Heart right ventricle (tissue), 16 donors: ENCODE measurements around the gene CISTR. TPM values are rescaled to one million over a fixed set of nuclear protein-coding genes. Genes with fewer than 3 reads are reported as not detected.

Experiments
- ATAC-seq, 8 donors: fragments of 200-7000 bp; cut with Tn5 transposase; one replicate each; pipeline ENCODE4 v1.9.1; 2020; ENCODE audit warnings: mild to moderate bottlenecking in 8 of 8, moderate library complexity in 8 of 8, moderate number of reproducible peaks in 1 of 8
- DNase-seq, 2 donors: peaks; one replicate each; pipeline ENCODE4 v3.0.0-alpha.2; 2020
- H3K27ac ChIP-seq, 10 donors: fragments of 200-600 bp; sonication (generic) in 2 of 10; one replicate each; pipeline versions ENCODE4 v1.5.0 to v1.8.0; 2020 to 2022; ENCODE audit warnings: mild to moderate bottlenecking in 3 of 10
- H3K27me3 ChIP-seq, 7 donors: fragments of 200-600 bp; one replicate each; pipeline ENCODE4 v1.8.0; 2021 to 2022; ENCODE audit warnings: mild to moderate bottlenecking in 2 of 7
- H3K36me3 ChIP-seq, 9 donors: fragments of 200-600 bp; sonication (generic) in 1 of 9; one replicate each; pipeline versions ENCODE4 v1.5.0 to v1.8.0; 2020 to 2022; ENCODE audit warnings: mild to moderate bottlenecking in 2 of 9
- H3K4me1 ChIP-seq, 9 donors: fragments of 200-600 bp; sonication (generic) in 1 of 9; one replicate each; pipeline versions ENCODE4 v1.5.0 to v1.8.0; 2020 to 2022; ENCODE audit warnings: mild to moderate bottlenecking in 4 of 9
- H3K4me3 ChIP-seq, 10 donors: fragments of 200-600 bp; sonication (generic) in 2 of 10; one replicate each; pipeline versions ENCODE4 v1.5.0 to v1.8.0; 2020 to 2022; ENCODE audit warnings: mild to moderate bottlenecking in 7 of 10, moderate library complexity in 2 of 10
- H3K9me3 ChIP-seq, 11 donors: fragments of 200-600 bp in 10 of 11; sonication (generic) in 2 of 11; one replicate each; pipeline versions ENCODE4 v1.5.0 to v1.8.0; 2013 to 2022; ENCODE audit warnings: mild to moderate bottlenecking in 2 of 11, control low read depth in 1 of 11, moderate library complexity in 1 of 11
- WGBS, 2 donors: extraction: QIAGEN DNeasy Blood & Tissue Kit; methylation state at CpG; one replicate each; pipeline ENCODE4 v1.1.7; 2013; ENCODE audit warnings: inconsistent platforms in 1 of 2; 5-methylcytosine and 5-hydroxymethylcytosine counted together
- intact Hi-C, 10 donors: fragments of 100-400 bp; cut with DNase I; formaldehyde crosslinking; loops; one replicate each; pipeline versions ENCODE4 v1.11.1 to v1.14.2; 2022
- polyA plus RNA-seq, 2 donors: library from polyadenylated mRNA; stranded (reverse); fragments of 200-250 nt; gene quantifications; one replicate each; pipeline ENCODE4 v1.2.3, GENCODE V29; 2013
- total RNA-seq, 10 donors: library from RNA; stranded (reverse); fragmentation: NEBNext Ultra II Directional in 3 of 10; extraction: Animal tissue kit (Norgen Biotek cat#: 25700) in 3 of 10; gene quantifications; one replicate each; pipeline versions ENCODE4 v1.2.1 to v1.2.4, GENCODE V29; 2021 to 2023
- TF ChIP-seq, protein P1 (sequence below), 9 donors: fragments of 200-600 bp; sonication (generic) in 2 of 9; IDR thresholded peaks; one replicate each; pipeline versions ENCODE4 v1.5.0 to v1.8.0; 2021 to 2022; ENCODE audit warnings: antibody characterized with exemption in 9 of 9, mild to moderate bottlenecking in 5 of 9, moderate library complexity in 1 of 9
- donor health status: Arrhythmogenic right ventricular cardiomyopathy.
- donor health status: ischemic (EF 13 %, LVEDD 7.1; RV severe dilation, severe dysfunction).
- donor health status: healthy with polysubstance abuse.
- donor health status: DM: no; HTN: yes; CAD: no.
- donor health status: DM: no; HTN: no; CAD: no.
- donor health status: ischemic (EF 25% LVEDD 6.9; RV normal size, moderate dysfunction).
- donor health status: ischemic (EF 25% LVEDD 5.7; RV mildly dilated, moderate dysfunction).
- donor health status: healthy.
- donor health status: DM: yes; HTN: yes; CAD: no.
- donor health status: Ischemic cardiomyopathy.
- donor health status: ischemic (EF 35%, LVEDD 5.7; RV mildly dilated, moderate dysfunction).
- donor health status: nonischemic (EF 11% LVEDD 7.7; RV severe dilation, severe dysfunction).
- donor health status: DM: yes; HTN: yes; CAD: no.
- donor health status: PGD.
- donor health status: ischemic (EF 29% LVEDD 5.4; RV normal size, mild dysfunction).
- donor health status: nonischemic (EF 23%, LVEDD 6.1; RV moderate dilation, normal function).

Gene CISTR
- total and polyA plus RNA-seq, 12 donors, result 0.16 to 3.6 (median 2.6) TPM; not detected in 1

GRCh38 chr12:53770281-53770680, 18.5 kb upstream of the CISTR start:
- Histone ChIP-seq H3K9me3 (no peaks in the 10 kb centered on the region), H3K4me3 (no peak overlapping the region), H3K27ac (no peak overlapping the region), H3K4me1 (peaks cover 0 to under 1% (median 0%) of the 10 kb centered on the region in 9 donors), H3K36me3 (no peaks in the 10 kb centered on the region), H3K27me3 (peaks cover 0 to 51% (median 43%) of the 10 kb centered on the region in 7 donors)
- intact Hi-C loops, result no loop called here
- TF ChIP-seq, protein P1, sequence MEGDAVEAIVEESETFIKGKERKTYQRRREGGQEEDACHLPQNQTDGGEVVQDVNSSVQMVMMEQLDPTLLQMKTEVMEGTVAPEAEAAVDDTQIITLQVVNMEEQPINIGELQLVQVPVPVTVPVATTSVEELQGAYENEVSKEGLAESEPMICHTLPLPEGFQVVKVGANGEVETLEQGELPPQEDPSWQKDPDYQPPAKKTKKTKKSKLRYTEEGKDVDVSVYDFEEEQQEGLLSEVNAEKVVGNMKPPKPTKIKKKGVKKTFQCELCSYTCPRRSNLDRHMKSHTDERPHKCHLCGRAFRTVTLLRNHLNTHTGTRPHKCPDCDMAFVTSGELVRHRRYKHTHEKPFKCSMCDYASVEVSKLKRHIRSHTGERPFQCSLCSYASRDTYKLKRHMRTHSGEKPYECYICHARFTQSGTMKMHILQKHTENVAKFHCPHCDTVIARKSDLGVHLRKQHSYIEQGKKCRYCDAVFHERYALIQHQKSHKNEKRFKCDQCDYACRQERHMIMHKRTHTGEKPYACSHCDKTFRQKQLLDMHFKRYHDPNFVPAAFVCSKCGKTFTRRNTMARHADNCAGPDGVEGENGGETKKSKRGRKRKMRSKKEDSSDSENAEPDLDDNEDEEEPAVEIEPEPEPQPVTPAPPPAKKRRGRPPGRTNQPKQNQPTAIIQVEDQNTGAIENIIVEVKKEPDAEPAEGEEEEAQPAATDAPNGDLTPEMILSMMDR (IDR thresholded peaks at IDR 0.05), result no peak
- no peak for ATAC-seq
- DNase-seq, result no peak

GRCh38 chr12:53768976-53769375, 17.2 kb upstream of the CISTR start:
- Histone ChIP-seq H3K4me3 (no peak overlapping the region), H3K9me3 (no peaks in the 10 kb centered on the region), H3K4me1 (no peaks in the 10 kb centered on the region), H3K27ac (no peak overlapping the region), H3K27me3 (peaks cover 0 to 62% (median 56%) of the 10 kb centered on the region in 7 donors), H3K36me3 (no peaks in the 10 kb centered on the region)
- DNase-seq (no peak), ATAC-seq (no peak)
- TF ChIP-seq, protein P1 (IDR thresholded peaks at IDR 0.05), result no peak
- intact Hi-C loops, result loop anchor here in 1 of 10 donors (10.0 kb wide), 1 partner anchor 436 kb away; no protein-coding TSS in a partner anchor
- WGBS, 2 donors, result 72 to 73% methylated on average over 5 of the region's 5 CpGs

DNA sequence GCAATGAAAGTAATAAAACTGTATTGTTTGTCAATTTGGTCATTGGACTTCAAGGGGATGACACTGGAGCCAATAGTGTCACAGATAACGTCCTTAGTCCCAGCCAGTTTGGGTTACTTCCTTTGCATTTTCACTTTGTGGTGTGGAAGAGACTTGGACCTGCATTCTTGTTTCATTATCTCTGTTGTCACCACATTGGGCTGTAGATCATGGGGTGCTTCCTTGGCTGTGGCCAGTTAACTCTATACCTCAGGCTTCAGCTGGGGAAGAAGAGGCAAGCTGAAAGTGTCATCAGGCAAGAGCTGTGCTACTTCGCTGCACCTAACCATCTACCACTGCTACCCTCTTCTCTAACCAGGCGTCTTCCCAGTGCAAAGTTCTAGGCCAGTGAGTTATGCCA, 15.1 kb upstream of the CISTR start:
- H3K4me1 ChIP-seq, result no peaks in the 10 kb centered on the region
- H3K9me3 ChIP-seq, result no peaks in the 10 kb centered on the region
- no peak for DNase-seq
- 66 to 67% methylated on average over 3 of the region's 3 CpGs for WGBS, 2 donors
- no peak overlapping the region for H3K27ac ChIP-seq
- ATAC-seq, result no peak
- intact Hi-C loops, result loop anchor here in 1 of 10 donors (10.0 kb wide), 1 partner anchor 438 kb away; no protein-coding TSS in a partner anchor
- TF ChIP-seq, protein P1 (IDR thresholded peaks at IDR 0.05), result no peak
- no peak overlapping the region for H3K4me3 ChIP-seq
- H3K27me3 ChIP-seq, result peaks cover 0 to 78% (median 63%) of the 10 kb centered on the region in 7 donors
- H3K36me3 ChIP-seq, result no peaks in the 10 kb centered on the region

GRCh38 chr12:53765891-53766290, 14.1 kb upstream of the CISTR start:
- no peak overlapping the region for H3K4me3 ChIP-seq
- no peaks in the 10 kb centered on the region for H3K4me1 ChIP-seq
- no peak for ATAC-seq
- no peak overlapping the region for H3K27ac ChIP-seq
- WGBS, 2 donors, result 62 to 69% methylated on average over 2 of the region's 2 CpGs
- H3K9me3 ChIP-seq, result no peaks in the 10 kb centered on the region
- H3K27me3 ChIP-seq, result peaks cover 0 to 75% (median 64%) of the 10 kb centered on the region in 7 donors
- DNase-seq, result no peak
- intact Hi-C loops, result loop anchor here in 1 of 10 donors (10.0 kb wide), 1 partner anchor 439 kb away; no protein-coding TSS in a partner anchor
- H3K36me3 ChIP-seq, result no peaks in the 10 kb centered on the region
- TF ChIP-seq, protein P1 (IDR thresholded peaks at IDR 0.05), result no peak
